DOHH2 (cell line): ENCODE data around the gene GALNT13.

ENCODE experiments used
- H3F3A ChIP-seq: fragments of 200-600 bp; sonication (generic), shearing (Covaris generic); 2 replicates; pipeline ENCODE4 v1.6.0; 2016; ENCODE audit warnings: antibody characterized with exemption, mild to moderate bottlenecking; ENCODE audit not compliant: control insufficient read depth, insufficient read depth
- H3K27ac ChIP-seq: fragments of 200-600 bp; sonication (generic); 2 replicates; pipeline ENCODE4 v1.5.1; 2014; ENCODE audit warnings: low read depth, mild to moderate bottlenecking, low read length, moderate library complexity
- H3K27me3 ChIP-seq: fragments of 200-600 bp; sonication (generic); 2 replicates; pipeline ENCODE4 v1.6.1; 2014; ENCODE audit warnings: mild to moderate bottlenecking, low read length, mixed read lengths; ENCODE audit not compliant: control insufficient read depth
- H3K36me3 ChIP-seq: fragments of 200-600 bp; sonication (generic); 2 replicates; pipeline ENCODE4 v1.6.1; 2014; ENCODE audit warnings: mild to moderate bottlenecking, low read length, moderate library complexity, mixed read lengths; ENCODE audit not compliant: control insufficient read depth
- H3K4me1 ChIP-seq: fragments of 200-600 bp; sonication (generic); 2 replicates; pipeline ENCODE4 v1.6.1; 2014; ENCODE audit warnings: mild to moderate bottlenecking, low read length, mixed read lengths; ENCODE audit not compliant: control insufficient read depth
- H3K4me2 ChIP-seq: fragments of 200-600 bp; sonication (generic); 2 replicates; pipeline ENCODE4 v1.6.0; 2014; ENCODE audit warnings: mild to moderate bottlenecking, low read length, moderate library complexity
- H3K4me3 ChIP-seq: fragments of 200-600 bp; sonication (generic); 2 replicates; pipeline ENCODE4 v1.5.1; 2014; ENCODE audit warnings: mild to moderate bottlenecking, low read length, mixed read lengths
- H3K79me2 ChIP-seq: fragments of 200-600 bp; sonication (generic); 2 replicates; pipeline ENCODE4 v1.6.1; 2014; ENCODE audit warnings: mild to moderate bottlenecking, low read length, mixed read lengths; ENCODE audit not compliant: control insufficient read depth
- H3K9me2 ChIP-seq: fragments of 200-600 bp; sonication (generic); replicated peaks from 2 replicates; pipeline ENCODE4 v1.6.1; 2014; ENCODE audit warnings: mild to moderate bottlenecking, low read length, mixed read lengths; ENCODE audit not compliant: control insufficient read depth
- H3K9me3 ChIP-seq: fragments of 200-600 bp; sonication (generic); 2 replicates; pipeline ENCODE4 v1.6.1; 2014; ENCODE audit warnings: antibody characterized with exemption, low read length, mixed read lengths; ENCODE audit not compliant: control insufficient read depth, insufficient read depth
- H4K20me1 ChIP-seq: fragments of 200-600 bp; sonication (generic); 2 replicates; pipeline ENCODE4 v1.6.0; 2014; ENCODE audit warnings: low read depth, mild to moderate bottlenecking, antibody characterized with exemption, low read length, moderate library complexity; ENCODE audit not compliant: control insufficient read depth, insufficient read depth
- EZH2phosphoT487 ChIP-seq: fragments of 200-600 bp; sonication (generic); IDR thresholded peaks from 2 replicates; pipeline ENCODE4 v1.6.1; 2017; ENCODE audit warnings: borderline replicate concordance, mild to moderate bottlenecking, antibody characterized with exemption, low read length, moderate library complexity, mixed read lengths
- TF ChIP-seq, protein P1 (sequence below): fragments of 200-600 bp; sonication (generic); IDR thresholded peaks from one replicate; pipeline ENCODE4 v1.5.1; 2014; ENCODE audit warnings: antibody characterized with exemption, mild to moderate bottlenecking, low read depth, low read length; ENCODE audit not compliant: poor library complexity, severe bottlenecking

GALNT13 gene

DNA sequence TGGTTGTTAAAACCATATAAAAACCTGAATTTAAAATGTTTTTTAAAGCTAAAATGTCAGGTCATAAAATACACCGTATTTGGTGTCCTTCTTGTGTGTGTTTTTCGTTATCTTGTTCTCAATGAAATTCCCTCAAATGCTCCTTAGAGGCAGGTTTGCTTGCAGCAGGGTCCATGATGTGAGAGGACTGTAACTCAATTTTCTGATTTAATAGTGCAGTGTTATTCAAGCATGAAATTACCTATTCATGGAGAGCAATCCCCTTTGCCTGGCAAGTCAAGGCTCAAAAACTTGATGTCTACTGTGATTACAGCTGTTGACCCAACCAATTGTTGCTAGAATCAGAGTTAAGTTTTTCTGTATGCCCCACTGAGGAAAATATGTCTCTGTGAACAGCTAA, 318.2 kb downstream of the GALNT13 start:
- TF ChIP-seq, protein P1, sequence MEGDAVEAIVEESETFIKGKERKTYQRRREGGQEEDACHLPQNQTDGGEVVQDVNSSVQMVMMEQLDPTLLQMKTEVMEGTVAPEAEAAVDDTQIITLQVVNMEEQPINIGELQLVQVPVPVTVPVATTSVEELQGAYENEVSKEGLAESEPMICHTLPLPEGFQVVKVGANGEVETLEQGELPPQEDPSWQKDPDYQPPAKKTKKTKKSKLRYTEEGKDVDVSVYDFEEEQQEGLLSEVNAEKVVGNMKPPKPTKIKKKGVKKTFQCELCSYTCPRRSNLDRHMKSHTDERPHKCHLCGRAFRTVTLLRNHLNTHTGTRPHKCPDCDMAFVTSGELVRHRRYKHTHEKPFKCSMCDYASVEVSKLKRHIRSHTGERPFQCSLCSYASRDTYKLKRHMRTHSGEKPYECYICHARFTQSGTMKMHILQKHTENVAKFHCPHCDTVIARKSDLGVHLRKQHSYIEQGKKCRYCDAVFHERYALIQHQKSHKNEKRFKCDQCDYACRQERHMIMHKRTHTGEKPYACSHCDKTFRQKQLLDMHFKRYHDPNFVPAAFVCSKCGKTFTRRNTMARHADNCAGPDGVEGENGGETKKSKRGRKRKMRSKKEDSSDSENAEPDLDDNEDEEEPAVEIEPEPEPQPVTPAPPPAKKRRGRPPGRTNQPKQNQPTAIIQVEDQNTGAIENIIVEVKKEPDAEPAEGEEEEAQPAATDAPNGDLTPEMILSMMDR = no peak
- TF ChIP-seq EZH2phosphoT487 = no peak
- H3K4me2 ChIP-seq = no peak overlapping the region
- H3F3A ChIP-seq = no peaks in the 10 kb centered on the region
- H3K4me1 ChIP-seq = no peaks in the 10 kb centered on the region
- no peaks in the 10 kb centered on the region for H3K9me2 ChIP-seq
- H3K9me3 ChIP-seq = 0 out of 2 replicates have a peak, but pooled peaks cover 4% of the 10 kb centered on the region
- H3K79me2 ChIP-seq = no peaks in the 10 kb centered on the region
- H4K20me1 ChIP-seq = no peaks in the 10 kb centered on the region
- H3K4me3 ChIP-seq = no peak overlapping the region
- no peak overlapping the region for H3K27ac ChIP-seq
- H3K27me3 ChIP-seq = no peaks in the 10 kb centered on the region
- H3K36me3 ChIP-seq = no peaks in the 10 kb centered on the region

DNA sequence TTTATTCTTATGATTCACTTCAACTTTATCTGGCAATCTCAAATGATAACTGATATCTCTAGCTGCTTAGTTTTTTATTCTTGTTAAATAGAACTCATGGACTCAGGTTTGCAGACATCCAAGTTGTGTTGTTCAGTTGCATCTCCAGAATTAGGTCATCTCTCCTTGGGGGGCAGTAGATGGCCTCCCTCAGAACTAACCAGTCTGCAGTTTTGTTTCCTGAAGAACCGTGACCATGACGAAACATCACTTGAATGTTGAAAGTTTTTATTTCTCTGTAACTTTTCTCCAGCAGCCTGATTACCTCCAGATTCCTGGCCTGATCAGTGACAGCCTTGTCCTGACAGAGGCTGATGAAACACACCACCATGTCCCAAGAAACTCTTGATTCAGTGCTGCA, 321.5 kb downstream of the GALNT13 start:
- H3K79me2 ChIP-seq = no peaks in the 10 kb centered on the region
- no peak overlapping the region for H3K4me2 ChIP-seq
- no peaks in the 10 kb centered on the region for H4K20me1 ChIP-seq
- H3K9me3 ChIP-seq = no peaks in the 10 kb centered on the region
- no peaks in the 10 kb centered on the region for H3K9me2 ChIP-seq
- no peaks in the 10 kb centered on the region for H3K27me3 ChIP-seq
- no peak overlapping the region for H3K4me3 ChIP-seq
- no peaks in the 10 kb centered on the region for H3K36me3 ChIP-seq
- no peak overlapping the region for H3K27ac ChIP-seq
- TF ChIP-seq, protein P1 = no peak
- no peak for TF ChIP-seq EZH2phosphoT487
- no peaks in the 10 kb centered on the region for H3F3A ChIP-seq
- no peaks in the 10 kb centered on the region for H3K4me1 ChIP-seq

DNA sequence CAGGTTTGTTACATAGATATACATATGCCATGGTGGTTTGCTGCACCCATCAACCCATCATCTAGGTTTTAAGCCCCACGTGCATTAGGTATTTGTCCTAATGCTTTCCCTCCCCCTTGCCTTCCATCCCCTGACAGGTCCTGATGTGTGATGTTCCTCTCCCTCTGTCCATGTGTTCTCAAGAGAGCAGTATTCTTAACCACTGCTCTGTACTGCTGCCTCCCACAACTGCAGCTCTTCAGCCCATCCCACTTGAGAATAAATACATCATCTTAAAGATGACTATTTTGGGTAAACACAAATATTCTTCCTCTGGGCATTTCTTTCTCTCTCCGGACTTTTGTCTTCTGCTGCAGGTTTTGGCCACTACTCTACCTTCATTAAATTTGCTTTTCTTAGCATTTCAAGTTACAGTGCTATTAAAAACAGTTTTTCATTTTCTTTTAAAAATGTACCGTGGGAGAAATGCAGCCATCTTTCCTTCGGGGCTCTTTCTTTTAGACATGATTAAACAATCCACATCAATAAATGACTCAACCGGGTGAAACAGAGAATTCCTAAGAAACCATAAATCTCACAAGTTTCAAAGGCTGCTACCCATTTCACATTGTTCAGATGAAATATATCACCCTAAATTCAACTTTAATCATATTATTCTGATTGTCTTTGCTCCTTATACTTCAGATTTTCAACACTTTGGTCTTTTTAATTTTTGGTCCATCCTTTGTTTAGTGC, 323.4 kb downstream of the GALNT13 start:
- no peak overlapping the region for H3K27ac ChIP-seq
- no peaks in the 10 kb centered on the region for H3K9me3 ChIP-seq

More for the DNA sequence above, 323.4 kb downstream of the GALNT13 start:
- Histone ChIP-seq H3K4me2 (no peak overlapping the region), H3K36me3 (no peaks in the 10 kb centered on the region), H3K79me2 (no peaks in the 10 kb centered on the region), H3K4me1 (no peaks in the 10 kb centered on the region), H3K27me3 (no peaks in the 10 kb centered on the region), H4K20me1 (no peaks in the 10 kb centered on the region), H3K4me3 (no peak overlapping the region), H3F3A (no peaks in the 10 kb centered on the region), H3K9me2 (no peaks in the 10 kb centered on the region)
- TF ChIP-seq, protein P1 = no peak
- TF ChIP-seq EZH2phosphoT487 = no peak
